ENCODE measurements around the gene CNGA3. TPM values are rescaled to one million over a fixed set of nuclear protein-coding genes. Genes with fewer than 3 reads are reported as not detected.
"Not testable (repeated sequence)": the region's sequence is repeated elsewhere in the genome, so short reads cannot be mapped to it uniquely, and the experiment has no call there.

CNGA3 gene
- polyA plus RNA-seq, 2 of the 4 experiments (the other 2 are of a cell fraction) = not detected

GRCh38 chr2:98408155-98408554, 61.9 kb downstream of the CNGA3 start:
- FAIRE-seq = no peak
- Histone ChIP-seq H3K27ac (no peak overlapping the region), H3K4me3 (no peak overlapping the region), H3K4me2 (no peak overlapping the region), H3K4me1 (no peaks in the 10 kb centered on the region; the same call in 2 of the 3 replicates), H3K9me3 (no peaks in the 10 kb centered on the region)
- WGBS (ENCODE audit: missing lambda C conversion rate) = 74% methylated on average over 5 of the region's 5 CpGs
- no peak for ATAC-seq
- TF ChIP-seq RFX5 (IDR thresholded peaks at IDR 0.05) (no peak), MAFK (IDR thresholded peaks at IDR 0.05; ENCODE audit: partially characterized antibody) (no peak), NR3C1 (IDR thresholded peaks at IDR 0.05) (no peak), SREBF2 (IDR thresholded peaks at IDR 0.05) (no peak), ZNF302 (CRISPR knock-in tag; IDR thresholded peaks at IDR 0.05) (no peak), HEYL (CRISPR knock-in tag; IDR thresholded peaks at IDR 0.05) (no peak), RNF2 (IDR thresholded peaks at IDR 0.05; ENCODE audit: borderline replicate concordance, low read depth) (no peak), HDAC2 (IDR thresholded peaks at IDR 0.05) (no peak)
- TF ChIP-seq, protein P1, sequence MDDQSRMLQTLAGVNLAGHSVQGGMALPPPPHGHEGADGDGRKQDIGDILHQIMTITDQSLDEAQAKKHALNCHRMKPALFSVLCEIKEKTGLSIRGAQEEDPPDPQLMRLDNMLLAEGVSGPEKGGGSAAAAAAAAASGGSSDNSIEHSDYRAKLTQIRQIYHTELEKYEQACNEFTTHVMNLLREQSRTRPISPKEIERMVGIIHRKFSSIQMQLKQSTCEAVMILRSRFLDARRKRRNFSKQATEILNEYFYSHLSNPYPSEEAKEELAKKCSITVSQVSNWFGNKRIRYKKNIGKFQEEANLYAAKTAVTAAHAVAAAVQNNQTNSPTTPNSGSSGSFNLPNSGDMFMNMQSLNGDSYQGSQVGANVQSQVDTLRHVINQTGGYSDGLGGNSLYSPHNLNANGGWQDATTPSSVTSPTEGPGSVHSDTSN (IDR thresholded peaks at IDR 0.05) = no peak
- TF ChIP-seq, protein P2, sequence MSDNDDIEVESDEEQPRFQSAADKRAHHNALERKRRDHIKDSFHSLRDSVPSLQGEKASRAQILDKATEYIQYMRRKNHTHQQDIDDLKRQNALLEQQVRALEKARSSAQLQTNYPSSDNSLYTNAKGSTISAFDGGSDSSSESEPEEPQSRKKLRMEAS (IDR thresholded peaks at IDR 0.05) = no peak
- no peak for DNase-seq (ENCODE audit: low read depth in 1 of 2, low spot score in 1 of 2)
- CTCF ChIA-PET = no interaction called here
- POLR2A ChIA-PET = no interaction called here

GRCh38 chr2:98412751-98413458, 66.6 kb downstream of the CNGA3 start:
- Histone ChIP-seq H3K9me3 (no peaks in the 10 kb centered on the region), H3K4me2 (peak overlapping the region; percentile 61), H3K4me3 (no peak overlapping the region), H3K4me1 (no peaks in the 10 kb centered on the region; the same call in 2 of the 3 replicates), H3K27ac (no peak overlapping the region)
- FAIRE-seq (no peak), ATAC-seq (peak; percentile 94 to 96), DNase-seq (ENCODE audit: low read depth in 1 of 2, low spot score in 1 of 2) (peak; percentile 54 to 72)
- TF ChIP-seq SMC3 (IDR thresholded peaks at IDR 0.05) = peak; percentile 78
- TF ChIP-seq RAD21 (conservative IDR thresholded peaks at IDR 0.05 in 1 of 2, IDR thresholded peaks at IDR 0.05 in 1 of 2) = peak; percentile 79 to 86
- TF ChIP-seq, protein P3, sequence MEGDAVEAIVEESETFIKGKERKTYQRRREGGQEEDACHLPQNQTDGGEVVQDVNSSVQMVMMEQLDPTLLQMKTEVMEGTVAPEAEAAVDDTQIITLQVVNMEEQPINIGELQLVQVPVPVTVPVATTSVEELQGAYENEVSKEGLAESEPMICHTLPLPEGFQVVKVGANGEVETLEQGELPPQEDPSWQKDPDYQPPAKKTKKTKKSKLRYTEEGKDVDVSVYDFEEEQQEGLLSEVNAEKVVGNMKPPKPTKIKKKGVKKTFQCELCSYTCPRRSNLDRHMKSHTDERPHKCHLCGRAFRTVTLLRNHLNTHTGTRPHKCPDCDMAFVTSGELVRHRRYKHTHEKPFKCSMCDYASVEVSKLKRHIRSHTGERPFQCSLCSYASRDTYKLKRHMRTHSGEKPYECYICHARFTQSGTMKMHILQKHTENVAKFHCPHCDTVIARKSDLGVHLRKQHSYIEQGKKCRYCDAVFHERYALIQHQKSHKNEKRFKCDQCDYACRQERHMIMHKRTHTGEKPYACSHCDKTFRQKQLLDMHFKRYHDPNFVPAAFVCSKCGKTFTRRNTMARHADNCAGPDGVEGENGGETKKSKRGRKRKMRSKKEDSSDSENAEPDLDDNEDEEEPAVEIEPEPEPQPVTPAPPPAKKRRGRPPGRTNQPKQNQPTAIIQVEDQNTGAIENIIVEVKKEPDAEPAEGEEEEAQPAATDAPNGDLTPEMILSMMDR (IDR thresholded peaks at IDR 0.05) = peak; percentile 86
- no peak for TF ChIP-seq EHF (CRISPR knock-in tag; IDR thresholded peaks at IDR 0.05)
- CTCF ChIA-PET = interaction anchor here (0.7 to 2.3 kb wide), 29 partner anchors 10 to 511 kb away, joined by 3 to 23 read pairs (median 4); no protein-coding TSS in a partner anchor
- WGBS (ENCODE audit: missing lambda C conversion rate) = 5% methylated on average over 5 of the region's 5 CpGs
- POLR2A ChIA-PET = no interaction called here

DNA sequence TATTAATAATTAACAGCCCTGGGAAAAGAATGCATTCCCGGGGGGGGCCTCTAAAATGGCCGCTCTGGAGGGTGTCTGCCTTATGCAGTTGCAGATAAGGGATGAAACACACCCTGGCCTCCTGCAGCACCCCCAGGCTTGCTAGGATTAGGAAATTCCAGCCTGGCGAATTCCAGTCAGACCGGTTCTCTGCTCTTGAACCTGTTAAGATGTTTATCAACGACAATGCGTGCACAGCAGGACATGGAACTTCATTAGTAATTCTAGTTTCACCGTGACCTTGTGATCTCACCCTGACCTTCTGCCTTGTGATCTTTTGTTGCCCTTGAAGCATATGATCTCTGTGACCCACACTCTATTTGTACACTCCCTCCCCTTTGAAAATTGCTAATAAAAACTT, 68.0 kb downstream of the CNGA3 start:
- DNase-seq (ENCODE audit: low read depth in 1 of 2, low spot score in 1 of 2); POLR2A ChIA-PET; ATAC-seq; FAIRE-seq; H3K4me1 ChIP-seq; H3K9me3 ChIP-seq; H3K27ac ChIP-seq; H3K4me2 ChIP-seq; H3K4me3 ChIP-seq: not testable (repeated sequence)
- CTCF ChIA-PET = interaction anchor here (1.2 kb wide), 1 partner anchor 27 kb away, joined by 4 read pairs; no protein-coding TSS in a partner anchor
- 61% methylated on average over 7 of the region's 7 CpGs for WGBS (ENCODE audit: missing lambda C conversion rate)

- not testable (repeated sequence) for H3K4me2 ChIP-seq; DNase-seq (ENCODE audit: low read depth in 1 of 2, low spot score in 1 of 2); H3K9me3 ChIP-seq; H3K27ac ChIP-seq; ATAC-seq; FAIRE-seq; H3K4me3 ChIP-seq; H3K4me1 ChIP-seq
- ChIA-PET CTCF (interaction anchor here (1.2 to 1.4 kb wide), 2 partner anchors 31 to 162 kb away, joined by 3 to 5 read pairs; no protein-coding TSS in a partner anchor), POLR2A (interaction anchor here (0.7 kb wide), 1 partner anchor 272 kb away, joined by 3 read pairs; no protein-coding TSS in a partner anchor)
- WGBS (ENCODE audit: missing lambda C conversion rate) = 64% methylated on average over 9 of the region's 9 CpGs
These were observed 69.5 kb downstream of the CNGA3 start for GRCh38 chr2:98415719-98416248.
